Fibroblast of mammary gland (primary cell): ENCODE measurements around the gene P4HB.

Experiments used
- DNase-seq: peaks from one replicate; pipeline ENCODE4 v3.0.0-alpha.2; 2010; ENCODE audit warnings: low read depth
- H3K4me3 ChIP-seq: 2 replicates; pipeline ENCODE4 v1.5.1; 2011; ENCODE audit warnings: low read depth, mild to moderate bottlenecking, low read length, moderate library complexity; ENCODE audit not compliant: control insufficient read depth
- TF ChIP-seq, protein P1 (sequence below): conservative IDR thresholded peaks from 2 replicates; pipeline ENCODE4 v1.5.1; 2011; ENCODE audit warnings: low read depth, low read length, inconsistent platforms; ENCODE audit not compliant: control insufficient read depth, insufficient read depth

Gene P4HB

DNA sequence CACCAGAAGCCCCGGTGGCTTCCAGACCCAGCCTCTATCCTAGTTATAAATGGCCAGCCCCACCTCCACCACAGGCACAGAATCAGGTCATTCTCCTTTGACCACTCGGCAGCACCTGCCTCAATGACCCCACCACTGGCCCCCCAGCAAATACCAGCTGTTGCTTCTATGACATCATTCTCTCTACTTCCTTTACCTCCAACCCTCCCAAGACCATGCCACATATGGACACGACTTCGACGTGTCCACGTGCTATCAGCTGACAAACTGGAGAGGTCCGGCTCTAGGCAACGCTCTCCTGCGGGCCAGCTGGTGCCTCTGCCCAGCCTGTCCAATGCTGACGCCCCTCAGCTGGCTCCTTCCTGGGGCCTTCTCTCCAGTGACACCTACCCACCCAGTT, 25.1 kb upstream of the P4HB start:
- no peak for DNase-seq
- no peak overlapping the region for H3K4me3 ChIP-seq
- TF ChIP-seq, protein P1, sequence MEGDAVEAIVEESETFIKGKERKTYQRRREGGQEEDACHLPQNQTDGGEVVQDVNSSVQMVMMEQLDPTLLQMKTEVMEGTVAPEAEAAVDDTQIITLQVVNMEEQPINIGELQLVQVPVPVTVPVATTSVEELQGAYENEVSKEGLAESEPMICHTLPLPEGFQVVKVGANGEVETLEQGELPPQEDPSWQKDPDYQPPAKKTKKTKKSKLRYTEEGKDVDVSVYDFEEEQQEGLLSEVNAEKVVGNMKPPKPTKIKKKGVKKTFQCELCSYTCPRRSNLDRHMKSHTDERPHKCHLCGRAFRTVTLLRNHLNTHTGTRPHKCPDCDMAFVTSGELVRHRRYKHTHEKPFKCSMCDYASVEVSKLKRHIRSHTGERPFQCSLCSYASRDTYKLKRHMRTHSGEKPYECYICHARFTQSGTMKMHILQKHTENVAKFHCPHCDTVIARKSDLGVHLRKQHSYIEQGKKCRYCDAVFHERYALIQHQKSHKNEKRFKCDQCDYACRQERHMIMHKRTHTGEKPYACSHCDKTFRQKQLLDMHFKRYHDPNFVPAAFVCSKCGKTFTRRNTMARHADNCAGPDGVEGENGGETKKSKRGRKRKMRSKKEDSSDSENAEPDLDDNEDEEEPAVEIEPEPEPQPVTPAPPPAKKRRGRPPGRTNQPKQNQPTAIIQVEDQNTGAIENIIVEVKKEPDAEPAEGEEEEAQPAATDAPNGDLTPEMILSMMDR: no peak

GRCh38 chr17:81884968-81885367, 24.6 kb upstream of the P4HB start:
- no peak overlapping the region for H3K4me3 ChIP-seq
- TF ChIP-seq, protein P1: no peak
- no peak for DNase-seq

DNA sequence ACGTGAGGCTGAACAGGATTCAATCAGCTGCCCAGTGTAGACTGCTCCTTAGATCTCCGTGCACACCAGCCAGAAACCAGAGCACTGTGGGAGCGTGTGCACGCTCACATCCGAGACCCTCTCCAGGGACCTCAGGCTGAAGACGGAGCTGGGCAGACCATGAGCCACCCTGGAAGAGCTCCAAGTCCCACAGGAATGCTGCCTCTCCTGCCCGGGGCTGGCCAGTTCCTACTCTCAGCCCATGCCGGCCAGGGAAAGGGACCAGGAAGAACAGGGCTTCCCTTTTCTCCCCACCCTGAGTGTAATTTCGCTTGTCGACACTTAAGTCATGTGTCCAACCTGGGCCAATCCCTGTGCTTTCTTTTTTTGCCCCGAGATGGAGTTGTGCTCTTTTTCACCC, 24.2 kb upstream of the P4HB start:
- TF ChIP-seq, protein P1: no peak
- H3K4me3 ChIP-seq: no peak overlapping the region
- no peak for DNase-seq

DNA sequence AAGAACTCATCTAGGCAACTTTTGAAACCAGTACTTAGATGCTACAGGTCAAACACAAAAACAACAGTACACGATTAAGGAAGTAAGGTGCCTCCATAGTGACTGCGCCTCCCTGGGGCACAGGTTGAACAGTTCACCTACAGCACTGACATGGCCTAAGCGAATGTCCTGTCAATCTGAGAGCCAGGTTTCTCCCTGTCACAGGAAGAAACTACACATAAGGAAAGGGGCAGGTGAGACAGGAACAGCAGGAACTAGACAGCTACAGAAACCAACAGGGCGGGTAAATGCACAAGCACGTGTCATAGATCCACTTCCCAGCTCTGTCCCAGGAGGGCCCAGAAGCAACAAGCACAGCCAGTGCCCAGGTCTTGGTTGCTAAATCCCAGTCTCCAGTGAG, 18.8 kb upstream of the P4HB start:
- TF ChIP-seq, protein P1: no peak
- H3K4me3 ChIP-seq: no peak overlapping the region
- no peak for DNase-seq

DNA sequence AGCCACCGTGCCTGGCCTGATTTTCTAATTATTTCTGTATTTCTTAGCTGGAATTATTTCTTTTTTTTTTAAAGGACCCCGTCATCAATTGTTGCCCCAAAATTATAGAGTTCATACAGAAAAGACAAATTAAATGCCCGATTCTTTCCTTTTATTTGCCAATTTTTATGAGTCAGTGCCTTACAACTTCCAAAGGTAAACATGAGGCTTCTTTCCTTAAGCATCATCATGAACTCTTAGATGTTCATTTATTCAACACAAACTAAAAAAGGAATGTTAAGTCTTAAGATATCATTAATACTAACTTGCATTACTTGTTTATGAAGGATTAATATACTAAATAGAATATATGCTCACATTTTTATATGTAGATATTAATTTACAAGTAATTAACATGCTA, 18.0 kb upstream of the P4HB start:
- TF ChIP-seq, protein P1: no peak
- no peak overlapping the region for H3K4me3 ChIP-seq
- no peak for DNase-seq

DNA sequence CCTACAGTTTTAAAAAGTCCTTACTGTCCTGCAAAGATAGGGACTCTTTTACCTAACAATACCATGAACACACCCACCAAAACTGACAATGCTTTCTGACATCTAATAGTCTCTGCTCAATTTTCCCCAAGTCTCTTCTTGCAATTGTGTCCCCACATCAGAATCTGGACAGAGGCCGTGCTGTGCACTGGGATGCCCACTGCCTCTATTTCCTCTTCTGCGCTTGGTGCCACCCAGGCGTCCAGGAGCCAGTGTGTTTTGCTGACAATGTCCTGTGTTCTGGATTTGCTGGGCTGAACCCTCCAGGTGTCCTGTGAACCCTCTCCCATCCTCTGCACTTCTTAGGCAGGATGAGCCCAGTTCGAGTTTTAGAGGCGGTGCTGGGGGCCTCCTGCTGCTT, 17.2 kb upstream of the P4HB start:
- TF ChIP-seq, protein P1: no peak
- DNase-seq: no peak

More for the DNA sequence above, 17.2 kb upstream of the P4HB start:
- no peak overlapping the region for H3K4me3 ChIP-seq
